SK-N-SH (cell line): ENCODE results near the gene CGB7.

Experiments
- NFIC ChIP-seq: IDR thresholded peaks from 2 replicates; pipeline ENCODE4 v1.4.0; 2012; ENCODE audit warnings: borderline replicate concordance
- POLR2AphosphoS5 ChIP-seq: IDR thresholded peaks from 2 replicates; pipeline ENCODE4 v1.6.1; 2012; ENCODE audit warnings: low read depth, low read length
- RAD21 ChIP-seq: IDR thresholded peaks from 2 replicates; pipeline ENCODE4 v1.6.1; 2012; ENCODE audit warnings: mild to moderate bottlenecking, low read length
- SIN3A ChIP-seq: IDR thresholded peaks from 2 replicates; pipeline ENCODE4 v1.6.1; 2012; ENCODE audit warnings: low read depth, mild to moderate bottlenecking, low read length, moderate library complexity, borderline replicate concordance
- SMC3 ChIP-seq: IDR thresholded peaks from 2 replicates; pipeline ENCODE4 v1.6.1; 2012; ENCODE audit warnings: low read depth, low read length, improper control_type of control experiment
- TF ChIP-seq, protein P1 (sequence below): fragments of 200-600 bp; sonication (generic); IDR thresholded peaks from 2 replicates; pipeline ENCODE4 v1.6.1; 2017; ENCODE audit warnings: antibody characterized with exemption, mild to moderate bottlenecking, moderate library complexity
- TF ChIP-seq, protein P2 (sequence below): IDR thresholded peaks from 2 replicates; pipeline ENCODE4 v1.4.0; 2012; ENCODE audit warnings: low read depth

DNA sequence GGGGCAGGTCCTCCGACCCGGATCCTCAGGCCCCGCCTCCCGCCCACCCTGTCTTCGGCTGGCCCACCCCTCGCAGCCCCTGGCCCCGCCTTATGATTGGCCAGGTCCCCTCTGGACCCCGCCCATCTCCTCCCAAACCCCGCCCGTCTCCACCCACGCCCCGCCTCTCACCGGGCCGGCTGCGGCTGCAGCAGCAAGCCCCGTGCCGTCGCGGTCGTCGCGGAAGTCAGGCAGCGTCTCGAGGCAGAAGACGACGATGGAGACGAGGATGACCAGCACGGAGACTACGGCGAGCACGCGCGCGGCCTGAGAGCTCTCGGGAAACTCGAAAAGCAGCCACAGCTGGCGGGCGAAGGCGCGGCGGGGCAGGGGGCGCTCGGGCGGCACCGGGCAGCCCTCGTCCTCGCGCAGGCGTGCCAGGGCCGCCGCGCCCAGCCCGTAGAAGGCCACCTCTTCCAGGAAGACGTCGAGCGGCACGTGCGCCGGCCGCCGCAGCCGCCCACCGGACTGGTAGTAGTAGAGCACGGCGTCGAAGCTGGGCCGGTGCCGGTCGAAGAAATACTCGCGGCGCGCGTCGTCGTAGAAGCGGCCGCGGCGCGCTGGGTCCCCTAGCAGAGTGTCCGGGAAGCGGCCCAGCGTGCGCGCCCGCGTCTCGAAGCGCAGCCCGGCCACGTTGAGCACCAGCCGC lies 14.5 kb upstream of the CGB7 start:
- TF ChIP-seq POLR2AphosphoS5: no peak
- TF ChIP-seq SMC3: no peak
- TF ChIP-seq, protein P1, sequence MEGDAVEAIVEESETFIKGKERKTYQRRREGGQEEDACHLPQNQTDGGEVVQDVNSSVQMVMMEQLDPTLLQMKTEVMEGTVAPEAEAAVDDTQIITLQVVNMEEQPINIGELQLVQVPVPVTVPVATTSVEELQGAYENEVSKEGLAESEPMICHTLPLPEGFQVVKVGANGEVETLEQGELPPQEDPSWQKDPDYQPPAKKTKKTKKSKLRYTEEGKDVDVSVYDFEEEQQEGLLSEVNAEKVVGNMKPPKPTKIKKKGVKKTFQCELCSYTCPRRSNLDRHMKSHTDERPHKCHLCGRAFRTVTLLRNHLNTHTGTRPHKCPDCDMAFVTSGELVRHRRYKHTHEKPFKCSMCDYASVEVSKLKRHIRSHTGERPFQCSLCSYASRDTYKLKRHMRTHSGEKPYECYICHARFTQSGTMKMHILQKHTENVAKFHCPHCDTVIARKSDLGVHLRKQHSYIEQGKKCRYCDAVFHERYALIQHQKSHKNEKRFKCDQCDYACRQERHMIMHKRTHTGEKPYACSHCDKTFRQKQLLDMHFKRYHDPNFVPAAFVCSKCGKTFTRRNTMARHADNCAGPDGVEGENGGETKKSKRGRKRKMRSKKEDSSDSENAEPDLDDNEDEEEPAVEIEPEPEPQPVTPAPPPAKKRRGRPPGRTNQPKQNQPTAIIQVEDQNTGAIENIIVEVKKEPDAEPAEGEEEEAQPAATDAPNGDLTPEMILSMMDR: no peak
- TF ChIP-seq, protein P2, sequence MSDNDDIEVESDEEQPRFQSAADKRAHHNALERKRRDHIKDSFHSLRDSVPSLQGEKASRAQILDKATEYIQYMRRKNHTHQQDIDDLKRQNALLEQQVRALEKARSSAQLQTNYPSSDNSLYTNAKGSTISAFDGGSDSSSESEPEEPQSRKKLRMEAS: 0 out of 2 replicates have a peak, but pooled peaks have one; percentile 17
- no peak for TF ChIP-seq RAD21
- no peak for TF ChIP-seq NFIC
- no peak for TF ChIP-seq SIN3A
